HG03060 (cell line): ENCODE data around the gene SEMA6B.

Source experiments
- ATAC-seq: cut with Tn5 transposase; IDR thresholded peaks from one replicate; pipeline ENCODE4 v1.9.1; 2021; ENCODE audit warnings: low read depth, moderate number of reproducible peaks; ENCODE audit not compliant: unreplicated experiment

Gene SEMA6B

DNA sequence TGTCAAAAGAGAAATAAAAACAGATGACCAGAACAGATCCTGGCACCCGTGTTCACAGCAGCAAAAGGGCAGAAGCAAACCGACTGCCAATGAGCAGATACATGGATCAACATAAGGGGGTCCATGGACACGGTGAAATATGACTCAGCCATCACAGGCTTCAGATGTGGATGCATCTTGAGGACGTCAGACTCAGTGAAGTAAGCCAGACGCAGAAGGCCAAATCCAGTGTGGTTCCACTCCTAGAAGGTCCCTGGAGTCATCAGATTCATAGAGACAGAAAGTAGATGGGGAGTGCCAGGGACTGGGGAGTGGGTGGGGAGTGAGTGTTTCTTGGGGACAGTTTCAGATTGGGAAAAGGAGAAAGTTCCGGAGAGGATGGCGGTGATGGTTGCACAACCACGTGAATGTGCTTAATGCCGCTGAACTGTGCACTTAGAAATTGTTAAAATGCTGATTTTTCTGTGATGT, 28.8 kb upstream of the SEMA6B start:
- ATAC-seq: no peak

DNA sequence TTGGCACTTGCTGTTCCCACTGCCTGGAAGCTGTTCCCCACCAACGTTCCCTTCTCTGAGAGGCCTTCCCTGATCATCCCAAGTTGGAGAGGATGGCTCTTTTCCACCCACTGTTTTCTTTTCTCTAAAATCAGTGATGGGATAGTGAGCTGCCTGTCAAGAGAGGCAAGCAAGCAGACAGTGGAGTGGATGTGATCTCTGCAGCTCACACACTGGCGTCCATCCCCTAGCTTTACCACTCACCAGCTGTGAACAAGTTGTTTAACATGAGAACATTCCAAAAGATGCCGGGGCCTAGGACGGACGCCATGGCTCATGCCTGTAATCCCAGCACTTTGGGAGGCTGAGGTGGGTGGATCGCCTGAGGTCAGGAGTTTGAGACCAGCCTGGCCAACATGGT, 28.0 kb upstream of the SEMA6B start:
- ATAC-seq: no peak

DNA sequence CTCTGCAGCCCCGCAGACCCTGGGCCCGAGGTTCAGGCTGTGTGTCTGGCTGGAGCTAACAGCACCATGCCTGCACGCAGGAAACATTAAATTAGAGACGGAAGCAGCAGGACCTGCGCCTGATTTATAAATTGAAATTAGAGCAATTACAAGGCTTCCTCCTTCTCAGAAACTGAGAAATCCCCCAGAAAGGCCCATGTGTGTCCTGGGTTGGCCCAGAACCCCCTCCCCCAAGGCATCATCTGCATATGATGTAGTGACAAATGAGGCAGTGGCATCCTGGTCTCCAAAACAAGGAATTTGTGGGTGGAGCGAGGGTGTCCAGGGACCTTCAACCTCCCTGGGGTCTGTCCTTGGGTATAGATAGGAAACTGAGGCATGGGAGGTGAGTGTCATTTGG, 27.2 kb upstream of the SEMA6B start:
- no peak for ATAC-seq

DNA sequence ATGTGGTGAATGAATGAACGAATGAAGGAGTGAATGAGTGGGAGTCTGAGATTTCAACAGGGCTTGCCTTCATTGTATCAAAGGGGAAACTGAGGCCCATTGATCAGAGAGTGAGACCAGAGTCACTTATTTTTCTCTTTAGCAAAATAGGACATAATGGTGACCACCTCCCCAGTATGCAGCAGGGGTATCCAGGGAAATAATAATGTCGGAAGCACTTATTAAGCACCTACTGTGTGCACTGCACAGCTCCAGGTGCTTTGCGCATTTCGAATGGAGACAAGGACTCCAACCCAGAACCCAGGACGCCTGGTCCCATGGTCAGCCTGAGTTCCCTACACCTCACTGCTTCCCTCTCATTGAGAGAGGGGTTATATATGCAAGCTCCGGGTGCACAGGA, 26.8 kb upstream of the SEMA6B start:
- ATAC-seq: no peak

DNA sequence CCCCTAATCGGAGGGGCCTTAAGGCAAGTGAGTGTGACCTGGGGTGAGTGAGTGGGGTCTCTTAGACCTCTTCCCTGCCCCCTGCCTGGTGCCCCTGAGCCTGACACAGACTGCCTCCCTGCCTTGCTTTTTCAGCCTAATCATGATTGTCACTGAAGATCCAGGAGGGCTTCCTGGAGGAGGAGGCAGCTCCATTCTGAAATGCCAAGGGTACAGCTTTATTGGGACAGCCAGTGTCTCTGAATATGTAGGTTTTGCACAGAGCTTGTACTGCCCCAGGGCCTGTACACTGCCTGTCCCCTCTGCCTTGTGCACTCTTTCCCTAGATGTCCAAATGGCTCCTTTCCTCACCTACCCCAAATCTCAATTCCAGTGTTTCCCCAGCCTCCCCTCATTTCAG, 26.1 kb upstream of the SEMA6B start:
- no peak for ATAC-seq

DNA sequence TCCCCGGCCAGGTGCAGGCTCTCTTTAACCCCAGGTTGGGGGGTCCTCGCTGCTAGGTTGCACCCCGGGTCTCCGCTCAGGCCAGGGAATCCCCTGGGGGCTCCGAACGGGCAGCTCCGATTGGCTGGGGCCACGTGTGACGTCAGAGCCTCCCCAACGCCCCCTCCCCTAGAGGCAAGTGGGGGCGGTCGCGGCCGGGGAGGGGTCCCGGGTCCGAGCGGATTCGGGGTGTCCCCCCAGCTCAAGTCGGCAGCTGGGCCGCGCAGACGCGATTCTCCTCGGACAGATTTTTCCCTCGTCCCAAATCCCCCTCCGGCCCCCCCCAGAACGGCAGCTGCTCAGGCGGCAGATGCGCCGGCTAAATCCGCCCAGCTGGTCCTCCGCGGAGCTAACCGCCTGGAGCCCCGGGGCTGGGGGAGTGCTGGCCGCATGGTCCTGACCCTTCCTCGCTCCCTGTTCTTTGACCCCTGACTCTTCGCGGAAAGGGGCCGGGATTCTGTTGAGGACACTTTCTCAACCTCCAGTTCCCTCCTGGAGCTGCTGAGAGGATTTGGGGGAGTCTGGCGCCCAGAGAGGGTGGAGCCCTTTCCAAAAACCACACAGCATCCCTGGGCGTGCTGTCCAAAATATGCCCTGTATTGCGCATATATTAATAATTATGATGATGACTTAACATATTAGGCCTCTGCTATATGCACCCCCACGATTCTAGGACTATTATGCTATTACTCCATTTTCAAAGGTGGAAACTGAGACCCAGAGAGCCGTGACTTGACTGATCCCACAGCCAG, 25.4 kb upstream of the SEMA6B start:
- ATAC-seq: no peak

DNA sequence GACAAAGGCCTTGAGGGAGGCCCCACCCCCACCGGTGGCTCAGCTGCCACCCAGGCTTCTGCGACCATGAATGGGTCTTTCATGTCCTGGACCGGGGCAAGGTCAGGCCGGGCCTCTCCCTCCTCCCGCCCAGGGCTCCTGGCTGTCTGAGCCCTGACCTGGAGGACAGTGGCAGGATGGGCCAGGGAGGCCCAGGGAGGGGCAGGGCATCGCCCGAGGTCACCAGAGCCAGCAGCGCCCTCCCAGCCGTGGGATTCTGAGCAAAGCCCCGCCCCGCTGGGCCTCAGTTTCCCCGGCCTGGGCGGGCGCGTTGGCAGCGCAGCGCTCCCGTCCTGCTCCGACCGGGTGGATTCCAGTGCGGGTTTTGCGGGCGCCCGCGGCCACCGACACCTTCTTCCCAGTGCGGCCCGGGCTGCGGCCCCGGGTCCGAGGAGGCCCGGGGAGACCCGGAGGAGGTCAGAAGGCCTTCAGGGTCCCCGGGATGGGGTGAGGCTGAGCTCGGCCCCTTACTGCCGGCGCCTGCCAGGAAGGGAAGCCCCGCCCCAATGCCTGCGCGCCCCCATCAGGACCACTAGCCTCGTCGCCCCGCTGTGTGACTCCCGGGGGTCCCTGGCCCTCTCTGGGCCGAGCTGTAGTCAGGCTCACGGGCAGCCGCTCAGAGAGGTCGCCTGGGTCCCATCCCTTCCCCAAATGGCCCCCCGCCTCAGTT, 24.6 kb upstream of the SEMA6B start:
- no peak for ATAC-seq

DNA sequence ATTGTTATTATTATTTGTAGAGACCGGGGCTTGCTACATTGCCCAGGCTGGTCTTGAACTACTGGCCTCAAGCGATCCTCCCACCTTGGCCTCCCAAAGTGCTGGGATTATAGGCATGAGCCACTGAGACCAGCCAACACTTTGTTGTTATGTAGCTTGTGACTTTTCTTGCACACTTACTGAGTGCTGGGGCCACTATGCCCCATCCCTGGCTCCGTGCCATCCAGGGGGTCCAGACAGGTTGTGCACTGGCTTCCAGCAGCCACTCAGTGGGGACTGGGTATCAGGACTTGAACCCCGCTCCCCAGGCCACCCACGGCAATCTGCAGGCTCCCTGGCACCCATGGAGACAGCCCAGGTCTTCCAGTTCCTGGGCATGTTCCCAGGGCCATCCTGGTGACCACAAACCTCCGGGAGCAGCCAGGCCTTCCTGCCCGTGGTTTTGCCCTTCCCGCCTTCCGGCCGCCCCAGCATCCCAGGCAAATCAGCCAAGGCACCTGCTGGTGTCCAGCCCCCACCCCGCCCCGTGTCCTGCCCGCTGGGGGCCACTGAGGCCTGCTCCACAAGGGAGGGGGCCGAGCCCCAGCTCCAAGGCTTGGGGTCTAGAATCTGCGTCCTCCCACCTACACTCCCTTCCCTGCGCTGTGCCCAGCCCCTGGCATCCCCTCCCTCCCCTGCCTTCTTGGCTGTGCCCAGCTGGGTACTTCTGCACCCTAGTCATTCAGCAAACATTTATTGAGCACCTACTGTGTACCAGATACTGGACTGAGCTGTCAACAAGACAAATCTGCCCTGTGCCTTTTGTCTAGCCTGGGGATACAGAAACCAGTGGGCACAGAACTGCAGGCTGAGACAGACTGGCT, 23.7 kb upstream of the SEMA6B start:
- ATAC-seq: no peak

DNA sequence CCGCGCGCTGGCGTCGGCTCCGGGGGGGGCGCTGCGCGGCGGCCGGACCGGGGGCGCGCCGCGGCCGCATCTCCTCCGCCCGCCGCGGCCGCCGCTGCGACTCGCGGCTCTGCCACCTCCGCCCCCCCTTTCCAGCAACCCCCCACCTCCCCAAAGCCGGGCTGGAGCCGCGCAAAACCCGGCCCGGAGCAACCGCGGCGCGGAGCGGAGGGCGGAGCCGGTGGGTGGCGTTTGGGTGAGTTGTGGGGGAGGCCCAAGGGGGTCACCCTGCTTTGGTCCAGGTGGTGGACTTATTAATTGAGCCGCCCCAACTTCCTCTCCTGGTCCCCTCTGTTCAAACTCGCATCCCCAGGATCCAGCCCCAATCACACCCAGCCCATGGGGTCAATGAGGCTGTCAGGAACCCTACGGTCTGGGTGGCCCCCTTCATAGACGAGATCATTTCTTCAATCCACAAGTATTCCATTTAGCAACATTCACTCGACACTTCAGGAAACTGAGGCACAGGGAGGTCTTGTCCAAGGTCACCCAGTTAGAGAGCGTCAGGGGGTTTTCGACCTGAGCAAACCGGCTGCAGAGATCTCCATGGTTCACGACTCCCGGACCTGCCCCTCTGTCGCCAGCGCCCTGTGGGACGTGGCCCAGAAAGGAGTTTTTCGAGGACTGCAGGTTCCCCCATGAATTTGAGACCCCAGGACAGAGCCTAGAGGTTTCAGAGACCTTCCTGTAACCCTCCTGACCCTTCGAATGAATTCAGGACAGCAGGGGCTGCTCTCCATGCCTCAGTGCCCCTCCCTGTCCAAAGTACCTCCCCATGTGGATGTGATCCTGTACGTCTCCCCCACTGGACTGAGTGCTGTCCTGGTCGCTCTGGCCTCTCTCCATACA, 22.4 kb upstream of the SEMA6B start:
- no peak for ATAC-seq

DNA sequence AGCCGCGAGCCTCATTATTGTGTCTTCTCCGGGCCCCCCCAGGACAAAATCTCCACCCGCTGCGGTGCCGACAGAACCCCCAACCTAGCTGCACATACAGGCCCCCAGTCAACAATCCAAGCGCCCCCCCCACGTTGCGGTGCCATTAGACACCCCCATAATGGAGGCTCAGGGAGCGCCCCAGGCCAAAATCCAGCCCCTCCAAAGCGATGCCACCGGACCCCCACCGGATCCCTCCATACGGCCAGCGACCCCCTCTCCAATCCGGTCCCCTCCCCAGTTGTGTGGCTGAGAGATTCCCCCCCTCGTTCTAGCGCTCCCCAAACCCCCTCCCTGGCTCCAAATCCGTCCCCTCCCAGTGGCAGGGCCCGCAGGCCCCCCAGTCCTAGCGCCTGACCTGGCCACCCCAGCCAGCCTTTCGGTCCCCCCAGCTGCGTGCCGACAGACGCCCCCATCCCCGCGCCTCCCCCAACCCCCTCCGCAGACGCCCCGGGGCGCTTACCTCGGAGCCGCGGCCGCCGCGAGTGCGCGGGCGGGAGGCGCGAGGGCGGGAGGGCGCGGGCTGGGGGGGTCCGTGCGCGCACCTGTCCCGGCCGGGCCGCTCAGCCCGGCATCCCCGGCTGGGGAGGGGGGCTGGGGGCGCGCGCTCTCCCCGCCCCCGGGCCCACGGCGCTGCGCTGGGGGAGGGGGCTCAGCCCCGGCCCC, 21.6 kb upstream of the SEMA6B start:
- no peak for ATAC-seq

DNA sequence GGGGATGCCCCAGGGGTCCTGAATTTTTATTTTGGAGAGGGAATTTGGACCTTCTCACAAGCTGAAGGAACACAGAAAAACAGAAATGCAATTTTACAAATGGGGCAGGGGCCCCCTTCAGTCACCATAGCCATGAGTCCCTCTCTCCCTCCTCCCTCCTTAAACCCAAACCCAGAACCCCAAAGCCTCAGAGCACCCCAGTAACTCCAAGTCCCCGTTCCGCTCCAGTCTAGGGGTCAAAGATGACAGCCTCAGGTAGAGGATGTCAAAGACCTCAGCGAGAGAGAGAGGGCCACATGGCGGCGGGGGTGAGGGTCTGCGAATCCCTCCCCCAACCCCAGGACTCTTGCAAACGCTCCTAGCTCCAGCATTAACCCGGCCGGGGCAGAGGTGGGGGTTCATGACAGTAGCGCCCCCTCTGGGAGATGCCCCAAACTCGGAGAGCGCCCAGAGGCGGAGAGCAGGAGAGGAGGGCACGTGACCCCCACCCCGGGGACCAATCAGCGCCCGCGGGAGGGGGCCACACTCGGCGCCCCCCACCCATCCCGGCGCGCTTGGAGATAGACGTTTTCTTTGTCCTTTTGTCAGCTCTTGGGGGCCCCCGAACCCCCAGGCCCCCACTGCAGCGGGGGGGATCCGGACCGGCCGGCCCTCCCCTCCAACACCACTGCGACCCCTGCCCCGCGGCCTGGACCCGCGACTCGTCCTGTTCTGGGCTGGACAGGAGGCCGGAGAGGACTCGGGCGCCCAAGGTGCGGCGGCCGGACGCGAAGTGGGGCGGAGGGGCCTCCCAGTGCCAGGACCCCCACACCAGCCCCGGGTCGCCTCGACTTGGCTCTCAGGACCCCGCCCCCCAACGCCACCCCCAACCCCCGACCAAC, 20.8 kb upstream of the SEMA6B start:
- no peak for ATAC-seq

DNA sequence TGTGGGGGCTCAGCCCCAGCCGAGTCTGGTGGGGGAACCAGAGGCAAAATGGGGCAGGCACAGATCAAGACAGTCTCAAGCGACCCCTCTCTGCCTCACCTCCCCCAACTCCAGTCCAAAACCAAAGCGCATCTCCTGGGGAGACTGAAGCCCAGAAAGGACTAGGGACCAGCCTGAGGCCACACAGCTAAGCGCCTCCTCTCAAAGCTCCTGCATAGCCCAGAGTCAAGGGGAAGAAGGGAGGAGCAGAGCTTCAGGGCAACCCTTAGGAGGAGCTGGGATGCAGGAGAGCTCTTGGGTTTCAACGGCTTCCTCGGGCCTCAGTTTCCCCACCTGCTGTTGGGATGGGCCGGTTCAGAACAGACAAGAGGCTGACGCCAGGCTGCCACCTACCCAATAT, 19.9 kb upstream of the SEMA6B start:
- no peak for ATAC-seq

DNA sequence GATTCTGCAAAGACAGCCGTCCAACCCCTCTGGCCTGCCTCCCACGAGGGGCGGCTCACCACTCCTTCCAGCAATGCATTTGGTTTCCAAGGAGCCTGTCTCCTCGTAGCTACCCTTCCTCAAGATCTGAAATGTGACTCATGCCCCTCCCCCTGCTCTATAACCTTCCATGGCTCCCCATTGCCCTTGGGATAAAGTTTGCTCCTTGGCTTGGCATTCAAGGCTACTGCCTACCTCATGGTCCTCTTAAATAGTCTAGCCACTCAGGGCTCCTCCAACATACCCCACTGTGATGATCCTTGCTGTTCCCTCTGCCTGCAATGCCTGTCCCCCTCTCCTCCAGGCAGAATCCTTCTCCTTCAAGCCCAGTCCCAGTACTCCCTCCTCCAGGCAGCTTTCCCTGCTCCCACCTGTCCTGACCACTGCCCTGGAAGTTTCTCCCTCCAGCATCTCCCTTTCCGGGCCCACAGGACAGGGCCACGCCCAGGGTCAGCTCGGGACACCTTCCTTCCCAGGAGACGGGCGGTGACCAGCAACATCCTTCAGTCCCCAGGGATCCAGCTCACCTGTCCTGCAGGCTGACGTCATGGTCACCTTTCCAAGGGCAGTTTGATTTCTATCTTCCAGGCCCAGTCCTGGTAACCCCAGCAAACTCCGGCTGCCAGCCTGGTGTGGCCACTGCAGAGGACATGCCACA, 19.2 kb upstream of the SEMA6B start:
- no peak for ATAC-seq

DNA sequence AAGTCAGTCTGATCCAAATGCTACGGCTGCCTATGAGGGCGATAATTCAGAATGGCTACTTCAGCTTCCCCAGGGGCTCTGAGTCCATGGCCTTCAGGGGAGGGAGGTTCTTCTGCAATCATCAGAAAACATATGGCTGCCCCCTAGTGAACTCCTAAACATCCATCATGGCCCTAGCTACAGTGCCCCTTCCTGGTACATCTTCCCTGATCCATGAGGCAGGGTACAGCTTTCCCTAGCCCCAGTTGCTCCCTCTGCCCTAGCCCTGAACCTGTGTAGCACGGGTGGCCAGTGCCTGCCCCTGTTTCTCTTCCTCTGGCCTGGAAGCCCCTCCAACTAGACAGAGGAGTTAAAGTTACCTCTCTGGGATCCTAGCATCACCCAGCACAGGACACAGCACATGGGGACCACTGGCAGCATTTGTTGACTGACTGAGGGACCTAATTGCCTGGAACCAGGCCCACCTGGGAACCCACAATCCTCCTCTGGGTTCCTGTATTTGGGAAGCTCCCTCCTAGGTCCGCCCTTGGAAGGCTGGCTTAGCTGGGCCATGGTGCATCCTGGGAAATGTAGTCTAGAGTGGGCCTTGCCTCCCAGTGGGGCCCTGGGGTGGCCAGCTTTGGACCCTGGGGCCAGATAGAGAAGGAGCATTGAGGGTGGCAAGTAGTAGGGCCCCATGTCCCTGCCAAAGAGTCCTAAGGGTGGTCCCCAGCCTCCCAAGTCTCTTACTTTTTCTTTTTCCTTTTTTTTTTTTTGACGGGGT, 17.7 kb upstream of the SEMA6B start:
- ATAC-seq: no peak

DNA sequence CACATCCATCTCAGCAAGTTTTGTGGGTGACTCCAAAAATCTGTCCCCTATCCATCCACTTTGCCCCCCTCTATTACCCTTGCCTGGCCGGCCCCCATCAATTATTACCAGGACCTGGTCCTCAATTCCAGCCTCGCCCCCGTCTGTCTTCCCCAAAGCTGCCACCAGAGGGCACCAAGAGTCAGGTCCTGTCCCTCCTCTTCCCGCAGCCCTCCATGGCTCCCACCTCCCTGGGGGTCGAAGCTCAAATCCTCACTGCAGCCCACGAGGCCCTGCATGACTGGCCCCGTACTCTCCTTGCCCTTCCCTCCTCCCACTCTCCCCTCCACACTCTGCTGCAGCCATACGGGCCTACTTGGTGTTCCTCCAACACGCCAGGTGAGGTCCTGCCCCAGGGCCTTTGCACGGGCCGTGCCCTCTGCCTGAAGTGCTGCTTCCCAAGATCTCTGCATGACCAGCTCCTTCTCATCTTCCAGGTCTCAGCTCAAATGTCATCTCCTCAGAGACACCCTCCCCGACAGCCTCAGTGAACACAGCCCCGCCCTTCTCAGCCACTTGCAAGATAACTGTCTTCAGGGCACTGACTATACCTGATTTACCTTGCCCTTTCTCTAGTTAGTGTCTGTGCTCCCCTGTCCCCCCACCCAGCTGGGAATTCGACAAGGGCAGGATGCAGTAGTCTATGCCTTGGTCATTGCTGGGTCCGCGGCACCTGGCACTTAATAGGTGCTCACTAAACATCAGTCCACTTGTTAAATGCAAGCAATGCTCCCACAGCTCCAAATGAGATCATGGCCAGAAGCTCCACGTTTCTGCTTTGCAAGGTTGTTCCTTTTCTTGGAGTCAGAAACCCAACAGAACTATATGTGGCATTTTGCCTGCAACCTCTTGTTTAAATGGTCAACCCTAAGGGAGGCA, 16.8 kb upstream of the SEMA6B start:
- ATAC-seq: no peak

DNA sequence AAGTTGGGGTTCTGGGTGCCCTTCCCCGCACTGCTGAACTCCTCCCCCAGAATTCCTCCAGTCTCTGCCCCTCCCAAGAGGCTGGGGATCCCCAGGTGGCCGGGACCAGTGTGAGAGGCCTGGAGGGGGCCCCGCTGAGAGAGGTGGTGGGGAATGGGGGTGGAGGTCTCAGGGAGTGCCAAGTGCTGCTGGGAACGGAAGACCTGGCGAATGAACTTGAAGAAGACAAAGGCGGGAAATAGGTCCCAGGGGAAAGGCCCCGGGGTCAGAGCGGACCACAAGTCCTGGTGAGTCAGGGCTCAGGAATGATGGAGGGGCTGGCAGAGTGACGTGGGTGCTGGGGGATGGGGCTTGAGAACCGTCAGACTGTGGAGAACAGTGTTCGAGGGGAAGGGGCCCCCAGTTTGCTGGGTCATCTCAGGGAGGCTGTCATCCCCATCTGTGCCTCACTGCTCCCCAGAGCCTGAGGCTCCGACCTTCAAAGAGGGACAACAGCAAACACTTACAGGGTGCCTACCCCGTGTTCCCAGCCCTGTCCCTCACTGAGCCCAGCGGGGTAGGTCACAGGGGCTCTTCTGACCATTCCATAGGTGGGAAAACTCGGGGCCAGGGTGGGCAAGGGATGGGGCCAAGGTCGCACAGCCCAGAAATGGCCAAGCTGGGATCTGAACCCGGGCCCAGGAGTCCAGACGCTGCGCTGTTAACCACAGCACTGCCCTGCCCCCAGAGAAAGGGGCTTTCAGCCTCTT, 16.0 kb upstream of the SEMA6B start:
- no peak for ATAC-seq
